ENCODE data around the gene TGFBRAP1.

TGFBRAP1 gene

DNA sequence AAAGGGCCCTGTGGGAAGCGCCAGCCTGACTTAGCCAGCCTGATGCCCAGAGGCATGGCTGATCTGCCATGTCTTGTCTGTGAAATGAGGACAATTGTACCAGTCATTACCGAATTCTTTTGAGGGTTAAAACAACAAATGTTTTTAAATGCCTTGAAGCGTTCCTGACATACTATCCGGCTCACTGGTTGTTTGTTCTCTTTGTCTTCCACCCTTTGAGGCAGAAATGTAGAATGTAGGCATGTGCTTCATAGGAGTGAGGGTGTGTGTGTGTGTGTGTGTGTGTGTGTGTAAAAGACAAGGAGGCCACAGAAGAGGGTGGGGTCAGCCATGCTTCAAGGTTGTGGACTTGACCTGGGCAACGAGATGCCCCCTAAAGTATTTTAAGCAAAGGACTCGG lies 35.5 kb downstream of the TGFBRAP1 start:
- ChIA-PET CTCF (interaction anchor here (0.5 to 2.1 kb wide), 4 partner anchors 15 to 179 kb away, joined by 4 to 9 read pairs (median 8); no protein-coding TSS in a partner anchor), POLR2A (no interaction called here)
- no peak for DNase-seq (ENCODE audit: extremely low spot score)
- TF ChIP-seq SUZ12 (IDR thresholded peaks at IDR 0.05): no peak
- TF ChIP-seq ELF4 (IDR thresholded peaks at IDR 0.05): no peak
- TF ChIP-seq PKNOX1 (IDR thresholded peaks at IDR 0.05): no peak
- TF ChIP-seq ZNF384 (IDR thresholded peaks at IDR 0.05): no peak
- TF ChIP-seq NFRKB (IDR thresholded peaks at IDR 0.05): no peak
- TF ChIP-seq TARDBP (IDR thresholded peaks at IDR 0.05): no peak
- TF ChIP-seq ARNT (IDR thresholded peaks at IDR 0.05): no peak

- POLR2A ChIA-PET: no interaction called here
- CTCF ChIA-PET: no interaction called here
- no peak for TF ChIP-seq FOXM1 (IDR thresholded peaks at IDR 0.05; ENCODE audit: borderline replicate concordance)
Measured at GRCh38 chr2:105291981-105292380, 37.6 kb downstream of the TGFBRAP1 start.

DNA sequence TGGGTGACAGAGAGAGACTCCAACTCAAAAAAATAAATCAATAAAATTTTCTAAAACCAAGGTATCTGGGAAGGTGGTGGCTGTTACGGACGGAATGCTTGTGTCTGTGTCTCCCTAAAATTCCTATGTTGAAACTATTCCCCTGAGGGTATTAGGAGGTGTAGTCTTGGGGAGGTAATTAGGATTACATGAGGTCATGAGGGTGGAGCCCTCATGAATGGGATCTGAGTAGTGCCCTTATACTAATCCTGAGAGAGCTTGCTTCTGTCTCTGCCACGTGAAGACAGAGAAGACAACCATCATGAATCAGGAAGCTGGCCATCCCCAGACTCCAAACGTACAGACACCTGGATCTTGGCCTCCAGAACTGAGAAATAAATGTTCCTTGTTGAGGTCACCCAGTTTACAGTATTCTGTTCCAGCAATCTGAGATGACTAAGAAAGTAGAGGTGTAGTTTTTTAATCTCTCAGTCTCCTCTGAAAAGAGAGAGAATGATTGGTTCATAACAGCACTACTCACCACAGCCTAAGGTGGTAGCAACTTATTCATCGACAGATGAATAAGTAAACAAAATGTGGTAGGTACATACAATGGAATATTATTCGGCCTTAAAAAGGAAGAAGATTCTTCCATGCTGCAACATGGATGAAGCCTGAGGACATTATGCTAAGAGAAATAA lies 38.4 kb downstream of the TGFBRAP1 start:
- no peak for TF ChIP-seq PKNOX1 (IDR thresholded peaks at IDR 0.05)
- no peak for TF ChIP-seq BHLHE40 (IDR thresholded peaks at IDR 0.05; ENCODE audit: borderline replicate concordance)
- no peak for TF ChIP-seq TARDBP (IDR thresholded peaks at IDR 0.05)
- no peak for TF ChIP-seq FOXA1 (IDR thresholded peaks at IDR 0.05)
- no peak for TF ChIP-seq CTBP1 (IDR thresholded peaks at IDR 0.05; ENCODE audit: borderline replicate concordance)
- TF ChIP-seq NFRKB (IDR thresholded peaks at IDR 0.05): no peak
- TF ChIP-seq SUZ12 (IDR thresholded peaks at IDR 0.05): no peak
- ChIA-PET POLR2A (no interaction called here), CTCF (no interaction called here)

More at GRCh38 chr2:105291981-105292380, 37.6 kb downstream of the TGFBRAP1 start:
- DNase-seq (ENCODE audit: extremely low spot score): no peak

GRCh38 chr2:105288133-105288532 lies 41.4 kb downstream of the TGFBRAP1 start:
- POLR2A ChIA-PET: no interaction called here
- TF ChIP-seq FOXK2 (IDR thresholded peaks at IDR 0.05) (no peak), ARNT (IDR thresholded peaks at IDR 0.05) (no peak), FOXA1 (IDR thresholded peaks at IDR 0.05) (no peak), ELF4 (IDR thresholded peaks at IDR 0.05) (no peak), NFRKB (IDR thresholded peaks at IDR 0.05) (no peak), L3MBTL2 (conservative IDR thresholded peaks at IDR 0.05) (no peak), HDGF (IDR thresholded peaks at IDR 0.05; ENCODE audit: borderline replicate concordance) (no peak), TARDBP (IDR thresholded peaks at IDR 0.05) (no peak), PKNOX1 (IDR thresholded peaks at IDR 0.05) (no peak), FOXM1 (IDR thresholded peaks at IDR 0.05; ENCODE audit: borderline replicate concordance) (no peak)
- CTCF ChIA-PET: interaction anchor here (0.6 to 1.5 kb wide), 3 partner anchors 9 to 173 kb away, joined by 3 to 6 read pairs (median 5); no protein-coding TSS in a partner anchor
- no peak for DNase-seq (ENCODE audit: extremely low spot score)

More for the DNA sequence above, 38.4 kb downstream of the TGFBRAP1 start:
- DNase-seq (ENCODE audit: extremely low spot score): no peak

DNA sequence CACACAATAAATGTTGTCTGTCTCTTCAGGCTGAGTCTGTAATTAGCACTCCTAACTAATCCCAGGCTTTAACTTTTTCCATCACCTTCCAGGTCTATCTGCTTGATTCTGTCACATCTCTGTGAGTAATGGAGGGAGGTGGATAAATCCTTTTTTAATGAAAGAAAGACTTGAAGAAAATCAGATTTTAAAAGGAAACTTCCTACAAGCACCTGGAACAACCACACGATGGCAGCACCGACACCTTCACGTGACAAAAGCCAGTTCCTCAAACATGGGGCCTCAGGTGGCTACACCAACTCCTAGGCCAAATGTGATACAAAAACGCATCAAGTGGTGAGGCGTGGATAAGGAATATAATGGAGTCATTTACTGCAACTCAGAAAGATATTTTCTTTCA lies 41.8 kb downstream of the TGFBRAP1 start:
- DNase-seq (ENCODE audit: extremely low spot score): peak; percentile 57
- POLR2A ChIA-PET: no interaction called here

DNA sequence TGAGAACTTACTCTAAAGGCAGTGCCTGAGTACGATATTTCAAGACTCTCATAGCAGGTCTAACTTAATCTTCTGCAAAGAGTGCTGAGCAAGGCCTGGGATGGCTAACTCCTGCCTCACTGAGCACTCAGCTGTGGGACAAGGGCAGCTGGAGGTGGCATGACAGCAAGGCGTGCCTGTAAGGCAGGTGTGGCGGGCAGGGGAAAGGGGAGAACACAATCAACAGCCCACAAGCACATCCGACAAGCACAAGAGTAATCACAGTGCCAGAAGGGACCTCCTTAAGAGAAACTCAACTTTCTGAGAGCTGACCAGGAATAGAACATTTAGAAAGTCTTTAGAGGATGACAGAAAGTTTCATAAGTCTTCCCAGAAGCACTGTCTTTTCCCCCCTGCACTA lies 46.0 kb downstream of the TGFBRAP1 start:
- POLR2A ChIA-PET: no interaction called here
- CTCF ChIA-PET: no interaction called here
- no peak for TF ChIP-seq L3MBTL2 (conservative IDR thresholded peaks at IDR 0.05)
- TF ChIP-seq CTBP1 (IDR thresholded peaks at IDR 0.05; ENCODE audit: borderline replicate concordance): no peak
- no peak for TF ChIP-seq PKNOX1 (IDR thresholded peaks at IDR 0.05)
- no peak for TF ChIP-seq BHLHE40 (IDR thresholded peaks at IDR 0.05; ENCODE audit: borderline replicate concordance)
- TF ChIP-seq FOXK2 (IDR thresholded peaks at IDR 0.05): no peak
- no peak for TF ChIP-seq FOXM1 (IDR thresholded peaks at IDR 0.05; ENCODE audit: borderline replicate concordance)
- no peak for TF ChIP-seq ELF4 (IDR thresholded peaks at IDR 0.05)
- TF ChIP-seq FOXA1 (IDR thresholded peaks at IDR 0.05): no peak
- no peak for TF ChIP-seq NFRKB (IDR thresholded peaks at IDR 0.05)
- no peak for TF ChIP-seq ARNT (IDR thresholded peaks at IDR 0.05)
- TF ChIP-seq ZNF384 (IDR thresholded peaks at IDR 0.05): no peak
- TF ChIP-seq SP1 (IDR thresholded peaks at IDR 0.05): no peak
- TF ChIP-seq SUZ12 (IDR thresholded peaks at IDR 0.05): no peak
- no peak for TF ChIP-seq HDGF (IDR thresholded peaks at IDR 0.05; ENCODE audit: borderline replicate concordance)
- TF ChIP-seq LEF1 (IDR thresholded peaks at IDR 0.05; ENCODE audit: borderline replicate concordance): no peak
- TF ChIP-seq TARDBP (IDR thresholded peaks at IDR 0.05): no peak
- DNase-seq (ENCODE audit: extremely low spot score): no peak

More for the DNA sequence above, 41.8 kb downstream of the TGFBRAP1 start:
- CTCF ChIA-PET: interaction anchor here (0.6 to 1.5 kb wide), 3 partner anchors 9 to 173 kb away, joined by 3 to 6 read pairs (median 5); no protein-coding TSS in a partner anchor
- no peak for TF ChIP-seq CTBP1 (IDR thresholded peaks at IDR 0.05; ENCODE audit: borderline replicate concordance)
- no peak for TF ChIP-seq SP1 (IDR thresholded peaks at IDR 0.05)
- no peak for TF ChIP-seq FOXM1 (IDR thresholded peaks at IDR 0.05; ENCODE audit: borderline replicate concordance)

Measured in HEK293T (cell line).